Measurements from ENCODE around the gene KIAA0753.
"Not testable (repeated sequence)": the region's sequence is repeated elsewhere in the genome, so short reads cannot be mapped to it uniquely, and the experiment has no call there.

The KIAA0753 gene

DNA sequence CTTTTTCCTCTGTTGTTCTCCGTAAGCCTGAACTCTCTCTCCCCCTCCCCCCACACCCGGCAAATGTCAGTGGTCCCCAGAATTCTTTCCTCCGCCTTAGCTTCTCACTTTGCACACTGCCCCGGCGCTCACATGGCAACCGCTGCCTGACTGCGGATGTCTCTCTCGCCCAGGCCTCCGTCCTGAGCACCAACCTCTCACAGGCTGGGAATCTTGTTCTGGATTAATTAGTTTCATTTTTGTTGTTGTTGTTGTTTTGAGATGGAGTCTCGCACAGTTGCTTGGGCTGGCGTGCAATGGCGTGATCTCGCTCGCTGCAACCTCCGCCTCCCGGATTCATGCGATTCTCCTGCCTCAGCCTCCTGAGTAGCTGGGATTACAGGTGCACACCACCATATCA, 27.7 kb upstream of the KIAA0753 start:
- DNase-seq = no peak

DNA sequence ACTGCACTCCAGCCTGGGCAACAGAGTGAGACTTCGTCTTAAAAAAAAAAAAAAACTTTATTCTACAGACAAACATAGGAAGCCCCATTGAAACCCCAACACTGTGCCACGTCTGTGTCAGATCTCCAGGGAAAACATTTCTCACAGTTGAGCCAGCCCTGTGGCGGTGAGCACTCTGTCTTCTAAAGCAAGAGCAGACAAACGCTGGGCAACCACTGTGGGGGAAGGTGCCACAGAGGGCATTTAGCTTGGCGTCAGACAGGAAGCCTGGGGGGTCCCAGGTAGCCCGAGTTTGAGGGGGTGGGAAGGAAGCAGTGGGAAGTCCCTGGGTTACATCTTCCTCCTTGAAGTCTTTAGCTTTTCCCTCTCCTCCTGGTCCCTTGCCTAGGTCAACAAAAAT, 27.0 kb upstream of the KIAA0753 start:
- DNase-seq = no peak

DNA sequence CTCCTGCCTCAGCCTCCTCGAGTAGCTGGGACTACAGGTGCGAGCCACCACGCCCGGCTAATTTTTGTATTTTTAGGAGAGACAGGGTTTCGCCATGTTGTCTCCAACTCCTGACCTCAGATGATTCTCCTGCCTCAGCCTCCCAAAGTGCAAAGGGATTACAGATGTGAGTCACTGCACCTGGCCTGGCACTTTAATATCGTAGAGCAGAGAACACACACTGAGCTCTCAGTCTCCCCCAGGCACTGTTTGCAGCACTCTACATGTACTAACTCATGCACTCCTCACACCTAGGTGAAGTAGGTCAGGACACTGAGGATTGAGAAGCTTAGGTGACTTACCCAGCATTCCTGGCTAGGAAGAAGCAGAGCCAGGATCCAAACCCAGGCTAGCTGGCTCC, 26.0 kb upstream of the KIAA0753 start:
- DNase-seq = no peak

DNA sequence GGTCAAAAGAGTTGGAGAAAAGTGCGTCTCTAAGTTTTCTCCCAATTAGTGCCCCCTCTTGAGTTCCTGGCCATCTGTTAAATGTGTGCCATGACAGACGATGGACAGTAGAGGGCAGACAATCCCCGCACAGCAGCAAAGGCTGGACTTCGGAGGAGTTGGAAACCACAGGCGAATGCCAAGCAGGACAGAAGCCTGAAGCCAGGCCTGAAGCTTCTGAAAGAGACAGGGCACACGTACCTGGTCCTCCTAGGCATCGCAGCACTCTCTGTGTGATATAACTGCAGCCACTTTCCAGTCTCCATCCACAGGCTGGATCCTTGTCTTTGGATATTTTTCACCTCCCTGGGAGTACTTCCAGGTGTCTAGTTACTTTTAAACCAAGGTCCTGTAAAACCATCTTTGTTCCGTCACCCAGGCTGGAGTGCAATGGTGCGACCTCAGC, 25.6 kb upstream of the KIAA0753 start:
- DNase-seq = peak; percentile 73

DNA sequence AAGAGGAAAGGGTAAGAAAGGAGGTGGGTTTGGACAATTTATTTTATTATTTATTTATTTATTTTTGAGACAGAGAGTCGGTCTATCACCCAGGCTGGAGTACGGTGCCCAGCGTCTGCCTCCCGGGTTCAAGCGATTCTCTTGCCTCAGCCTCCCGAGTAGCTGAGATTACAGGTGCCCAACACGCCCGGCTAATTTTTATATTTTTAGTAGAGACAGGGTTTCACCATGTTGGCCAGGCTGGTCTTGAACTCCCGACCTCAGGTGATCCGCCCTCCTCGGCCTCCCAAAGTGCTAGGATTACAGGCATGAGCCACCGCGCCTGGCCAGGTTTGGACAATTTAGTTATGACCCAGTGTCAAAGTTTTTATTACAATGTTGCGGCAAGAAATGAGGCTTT, 22.7 kb upstream of the KIAA0753 start:
- not testable (repeated sequence) for DNase-seq

DNA sequence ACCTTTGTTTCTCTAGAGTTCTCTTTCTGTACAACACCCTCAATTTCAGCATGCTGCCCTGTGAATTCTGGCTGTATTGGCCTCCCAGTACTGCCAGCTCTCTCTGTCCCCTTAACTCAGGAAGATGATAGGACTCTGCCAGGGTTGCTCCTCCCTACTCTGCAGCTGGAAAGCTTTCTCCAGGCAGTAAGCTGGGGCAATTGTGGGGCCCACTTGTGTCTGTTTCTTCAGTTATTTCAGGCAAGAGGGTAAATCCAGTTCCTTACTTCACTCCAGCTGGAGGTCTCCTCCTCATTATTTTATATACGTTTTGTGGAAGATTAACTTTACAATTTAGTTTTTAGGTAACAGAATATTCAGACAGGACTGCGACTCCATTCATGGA, 20.9 kb upstream of the KIAA0753 start:
- peak; percentile 42 for DNase-seq

DNA sequence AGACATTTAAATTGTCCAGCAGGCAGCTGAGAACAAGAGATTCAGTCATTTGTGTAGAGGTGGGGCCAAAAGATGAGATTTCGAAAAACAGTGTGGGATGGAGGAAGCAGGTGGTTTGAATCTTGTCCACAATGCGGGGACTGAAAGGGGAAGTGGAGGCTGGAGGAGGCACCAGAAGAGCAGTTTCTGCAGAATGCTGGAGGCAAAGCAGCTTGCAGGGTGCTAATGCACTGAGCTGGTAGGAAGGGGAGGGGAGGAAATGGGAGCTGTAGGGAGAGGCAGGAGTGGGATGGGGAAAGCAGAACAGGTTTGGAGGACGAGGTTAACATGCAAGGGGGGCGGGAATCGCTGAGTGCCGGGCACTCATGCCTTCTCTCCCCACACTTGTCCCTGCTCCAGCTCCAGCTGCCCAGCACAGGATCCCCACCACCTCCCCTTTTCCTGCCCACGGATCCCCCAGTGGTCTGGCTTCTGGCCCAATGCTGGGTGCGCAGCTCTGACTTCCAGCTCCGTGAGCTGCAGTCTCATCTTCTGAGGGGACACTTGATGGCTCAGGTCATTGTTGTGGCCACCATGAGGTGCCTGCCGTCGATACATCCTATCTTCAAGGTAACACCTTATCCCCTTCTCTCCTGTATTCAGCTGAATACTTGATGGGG, 20.4 kb upstream of the KIAA0753 start:
- no peak for DNase-seq

DNA sequence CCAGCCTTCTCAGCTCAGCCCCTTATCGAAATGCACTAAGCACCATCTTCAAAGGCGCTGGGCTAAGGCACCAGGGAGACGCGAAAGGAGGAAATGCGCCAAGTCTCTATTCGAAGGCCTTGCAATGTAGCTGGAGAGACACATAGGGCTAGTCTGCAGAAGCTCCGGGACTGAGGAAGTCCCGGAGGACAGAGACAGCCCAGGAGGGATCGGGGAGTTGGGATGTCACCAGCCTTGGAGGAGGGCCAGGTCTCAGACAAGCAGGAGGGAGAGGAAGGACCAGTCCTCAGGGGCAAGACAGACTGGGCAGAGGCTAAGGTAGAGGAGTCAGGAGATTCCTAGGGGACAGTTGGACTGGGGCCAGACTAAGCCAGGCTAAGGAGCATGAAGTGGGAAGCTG, 19.6 kb upstream of the KIAA0753 start:
- DNase-seq = peak; percentile 52

DNA sequence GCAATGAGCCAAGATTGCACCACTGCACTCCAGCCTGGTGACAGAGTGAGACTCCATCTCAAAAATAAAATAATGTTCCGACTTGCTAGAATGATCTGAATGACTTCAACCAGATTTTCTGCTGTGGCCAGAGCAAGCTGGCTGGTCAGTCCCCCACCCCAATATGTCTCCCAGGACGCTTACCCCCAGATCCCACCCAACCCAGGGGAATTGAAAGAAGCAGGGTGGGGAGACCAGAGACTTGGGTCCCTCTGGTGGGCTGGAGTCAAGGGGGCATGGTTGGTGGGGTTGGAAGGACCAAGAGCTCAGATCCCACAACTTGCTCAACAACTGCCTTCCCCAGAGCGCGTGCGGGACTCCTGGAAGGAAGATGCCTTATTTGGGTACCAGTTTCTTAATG, 17.9 kb upstream of the KIAA0753 start:
- DNase-seq = not testable (repeated sequence)

DNA sequence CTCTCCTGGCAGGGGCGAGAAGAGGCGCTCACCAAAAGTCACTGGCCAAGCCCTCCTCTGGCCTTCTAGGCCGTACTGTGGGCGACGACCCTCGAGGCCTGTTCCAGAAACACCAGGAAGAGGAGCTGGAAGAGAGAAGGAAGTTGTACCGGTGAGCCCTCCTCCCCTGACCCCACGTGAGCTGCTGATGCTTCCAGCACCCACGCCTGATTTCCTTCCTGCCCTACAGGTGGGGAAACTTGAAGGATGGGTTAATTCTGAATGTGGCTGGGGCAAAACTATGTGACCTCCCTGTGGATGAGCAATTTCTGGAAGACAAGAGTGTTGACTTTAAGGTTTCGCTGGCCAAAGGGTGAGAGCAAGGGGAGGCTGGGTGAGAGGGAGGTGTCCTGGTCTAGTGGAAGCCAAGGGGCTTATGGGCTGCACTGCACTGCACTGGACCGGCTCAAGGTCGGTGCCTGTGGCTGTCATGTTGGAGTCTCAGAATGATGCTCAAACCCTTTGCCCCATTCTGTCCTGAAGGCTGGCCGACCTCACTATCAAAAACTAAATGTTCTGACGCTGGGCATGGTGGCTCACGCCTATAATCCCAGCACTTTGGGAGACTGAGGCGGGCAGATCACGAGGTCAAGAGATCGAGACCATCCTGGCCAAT, 17.2 kb upstream of the KIAA0753 start:
- DNase-seq = no peak

DNA sequence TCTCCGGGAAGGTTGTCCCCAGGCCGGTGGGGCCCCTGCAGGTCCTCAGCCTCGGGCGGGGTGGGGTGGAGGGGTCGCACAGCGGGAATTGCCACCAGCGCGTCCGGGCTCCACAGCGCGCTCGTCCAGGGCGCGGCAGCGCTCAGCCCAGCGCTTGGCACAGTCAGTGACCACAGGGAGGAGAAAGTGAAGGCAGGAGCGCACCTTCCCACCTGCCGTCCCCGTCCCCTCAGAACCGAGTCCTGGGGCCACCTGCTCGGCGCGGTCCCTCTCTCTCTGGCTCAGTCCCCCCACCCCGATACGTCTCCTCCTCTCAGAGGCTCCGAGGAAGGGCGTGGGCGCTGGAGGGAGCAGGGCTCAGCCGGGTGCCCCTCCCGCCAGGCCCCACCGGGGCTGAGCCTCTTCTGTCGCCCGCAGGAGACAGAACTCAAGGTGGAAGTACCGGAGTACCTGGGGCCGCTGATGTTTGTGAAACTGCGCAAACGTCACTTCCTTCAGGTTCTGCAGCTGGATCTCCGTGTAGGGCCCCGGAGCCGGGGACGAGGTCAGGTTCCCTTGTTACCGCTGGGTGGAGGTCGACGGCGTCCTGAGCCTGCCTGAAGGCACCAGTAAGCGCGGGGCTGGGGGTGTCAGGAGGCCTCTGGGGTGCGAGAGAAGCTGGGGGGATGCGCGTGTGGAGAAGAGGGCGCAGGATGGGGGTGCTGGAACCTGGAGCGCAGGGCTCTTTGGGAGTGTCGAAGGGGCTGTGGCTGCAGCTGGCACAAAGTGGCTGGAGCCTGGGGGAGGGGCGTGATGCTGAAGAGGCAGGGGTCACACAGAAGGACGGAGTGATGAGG, 16.5 kb upstream of the KIAA0753 start:
- peak; percentile 81 for DNase-seq

DNA sequence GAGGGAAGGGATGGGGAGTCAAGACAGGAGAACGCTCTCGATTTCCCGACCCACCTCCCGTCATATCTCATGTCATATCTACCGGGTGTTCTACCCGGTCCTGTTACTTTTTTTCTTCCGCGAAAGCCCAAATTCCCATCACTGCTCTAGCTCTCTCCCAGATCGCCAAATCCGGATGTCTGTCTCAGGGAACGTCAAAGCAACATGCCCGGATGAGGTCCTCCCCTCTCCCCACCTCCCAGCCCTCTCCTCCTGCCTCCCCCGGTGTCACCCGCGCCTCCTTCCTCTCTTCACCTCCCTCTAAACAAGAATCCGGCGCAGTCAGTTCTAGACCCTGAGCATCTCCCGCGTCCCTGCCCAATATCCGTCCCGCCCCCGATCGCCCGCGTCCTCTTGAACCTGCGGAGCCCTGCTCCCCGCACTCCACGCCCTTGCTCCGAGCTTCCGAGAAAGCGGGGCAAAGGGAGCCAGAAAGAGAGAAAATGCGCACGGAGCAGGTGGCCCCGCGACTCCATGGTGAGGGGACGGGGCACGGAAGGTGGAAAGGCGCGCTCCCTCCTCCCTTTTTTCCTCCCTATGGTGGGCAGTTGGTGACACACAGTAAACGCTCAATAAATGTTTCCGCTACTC, 15.3 kb upstream of the KIAA0753 start:
- DNase-seq = not testable (repeated sequence)

DNA sequence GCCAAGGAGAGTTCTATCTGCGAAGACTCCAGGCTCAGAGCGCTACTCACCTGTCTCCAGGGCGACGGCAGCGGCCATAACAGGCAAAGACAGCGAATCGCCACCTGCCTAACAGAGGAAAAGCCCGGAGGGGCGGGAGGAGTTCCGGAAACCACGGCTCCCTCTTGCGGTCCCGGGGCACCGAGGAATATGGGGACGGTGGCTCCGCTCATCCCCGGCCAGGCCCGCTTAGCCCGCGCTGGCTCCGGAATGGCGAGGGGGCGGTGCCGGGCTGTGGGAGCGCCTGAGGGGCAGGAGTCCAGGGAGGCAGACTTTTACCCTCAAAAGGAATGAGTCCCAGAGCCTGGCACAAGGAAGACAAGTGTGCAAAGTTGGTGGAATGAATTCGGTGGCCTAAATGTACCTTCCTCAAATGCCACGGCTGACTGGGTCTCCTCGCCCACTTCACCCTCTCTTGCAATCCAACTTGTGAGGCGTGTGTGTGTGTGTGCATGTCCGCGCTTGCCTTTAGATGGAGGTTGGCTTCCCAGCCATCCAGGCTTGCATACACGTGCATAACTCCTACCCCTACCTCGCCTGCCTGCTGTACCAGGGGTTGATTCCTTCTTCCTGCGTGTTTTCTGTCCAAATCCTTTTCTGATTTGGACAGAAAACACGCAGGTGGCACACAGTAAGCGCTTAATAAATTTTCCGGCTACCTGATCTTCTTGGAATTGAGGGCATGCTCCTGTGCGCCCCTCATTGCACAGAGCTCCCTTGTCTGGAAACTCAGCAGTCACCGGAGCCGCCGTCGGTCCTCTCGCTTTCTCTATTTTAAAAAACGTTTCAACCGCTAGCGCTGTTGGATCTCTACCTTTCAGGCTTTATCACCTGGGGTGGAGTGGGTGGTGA, 14.6 kb upstream of the KIAA0753 start:
- DNase-seq = no peak

DNA sequence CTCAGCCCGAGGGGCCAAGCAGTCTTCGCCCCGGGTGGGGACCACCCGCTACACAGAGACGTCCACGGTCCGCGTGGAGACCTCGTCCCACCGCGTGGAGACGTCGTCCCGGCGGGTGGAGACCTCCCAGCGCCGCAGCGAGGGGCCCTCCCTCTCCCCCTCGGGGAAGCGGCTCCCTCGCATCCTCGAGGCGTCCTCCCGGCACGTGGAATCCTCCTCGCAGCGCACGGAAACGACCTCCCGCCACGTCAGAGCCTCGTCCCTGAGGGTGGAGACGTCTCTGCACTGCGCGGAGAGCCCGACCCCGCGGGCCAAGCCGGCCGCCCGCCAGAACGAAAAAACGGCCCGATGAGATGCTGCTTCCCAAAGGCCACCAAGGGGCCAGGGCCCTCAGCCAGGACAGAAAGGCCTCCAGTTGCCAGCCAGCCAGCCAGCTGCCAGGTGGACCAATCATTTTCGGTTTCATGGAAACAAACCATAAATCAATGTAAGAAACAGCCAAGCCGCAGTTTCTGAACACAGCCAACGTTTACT, 11.5 kb upstream of the KIAA0753 start:
- DNase-seq = no peak

DNA sequence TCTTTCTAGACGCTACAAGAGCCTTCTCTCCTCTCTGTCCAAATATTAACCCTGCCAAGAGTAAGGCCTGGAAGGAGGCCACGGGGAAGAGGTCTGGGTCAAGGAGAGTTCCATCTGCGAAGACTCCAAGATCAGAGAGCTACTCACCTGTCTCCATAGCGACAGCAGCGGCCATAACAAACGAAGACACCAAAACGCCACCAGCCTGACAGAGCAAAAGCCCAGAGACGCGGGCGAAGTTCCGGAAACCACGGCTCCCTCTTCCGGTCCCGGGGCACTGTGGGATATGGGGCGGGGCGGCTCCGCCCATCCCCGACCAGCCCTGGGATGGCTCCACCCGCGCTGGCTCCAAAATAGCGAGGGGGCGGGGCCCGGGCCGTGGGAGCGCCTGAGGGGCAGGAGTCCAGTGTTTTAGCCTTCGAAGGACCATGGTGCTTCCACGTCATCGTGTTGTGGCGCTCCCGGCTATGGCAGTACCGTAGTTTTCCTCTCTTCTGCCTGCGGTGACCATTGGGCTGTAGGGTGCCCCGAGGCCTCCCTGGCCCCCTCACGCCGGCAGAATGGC, 10.9 kb upstream of the KIAA0753 start, which contains the start of the genes C17orf100 and MED31:
Gene C17orf100 (plus strand): TSS at position 409 of the 565 bp plus-strand sequence. CDS start 152 bp downstream, at position 561.
Gene MED31 (minus strand): TSS at position 252 of the 565 bp plus-strand sequence. CDS start 77 bp downstream, at position 175.
- peak; percentile 97 for DNase-seq

DNA sequence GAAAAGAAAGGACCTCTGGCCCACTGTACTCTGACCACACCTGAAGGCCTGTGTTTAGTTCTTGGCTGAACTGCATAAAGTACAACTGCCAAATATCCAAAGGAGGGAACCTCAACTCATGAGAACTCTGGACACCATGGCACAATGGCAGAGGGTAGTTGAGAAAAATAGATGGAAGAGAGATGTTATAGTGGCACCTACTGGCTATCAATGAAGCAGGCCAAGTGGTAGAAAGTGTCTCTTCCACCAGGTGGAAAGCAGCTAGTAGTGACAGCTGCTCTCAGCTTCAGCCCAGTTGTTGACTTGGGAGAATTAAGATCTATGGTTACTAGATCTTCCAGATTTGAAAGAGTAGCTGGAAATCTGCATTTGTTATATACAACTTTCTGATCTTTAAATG, 7.7 kb upstream of the KIAA0753 start:
- DNase-seq = no peak

DNA sequence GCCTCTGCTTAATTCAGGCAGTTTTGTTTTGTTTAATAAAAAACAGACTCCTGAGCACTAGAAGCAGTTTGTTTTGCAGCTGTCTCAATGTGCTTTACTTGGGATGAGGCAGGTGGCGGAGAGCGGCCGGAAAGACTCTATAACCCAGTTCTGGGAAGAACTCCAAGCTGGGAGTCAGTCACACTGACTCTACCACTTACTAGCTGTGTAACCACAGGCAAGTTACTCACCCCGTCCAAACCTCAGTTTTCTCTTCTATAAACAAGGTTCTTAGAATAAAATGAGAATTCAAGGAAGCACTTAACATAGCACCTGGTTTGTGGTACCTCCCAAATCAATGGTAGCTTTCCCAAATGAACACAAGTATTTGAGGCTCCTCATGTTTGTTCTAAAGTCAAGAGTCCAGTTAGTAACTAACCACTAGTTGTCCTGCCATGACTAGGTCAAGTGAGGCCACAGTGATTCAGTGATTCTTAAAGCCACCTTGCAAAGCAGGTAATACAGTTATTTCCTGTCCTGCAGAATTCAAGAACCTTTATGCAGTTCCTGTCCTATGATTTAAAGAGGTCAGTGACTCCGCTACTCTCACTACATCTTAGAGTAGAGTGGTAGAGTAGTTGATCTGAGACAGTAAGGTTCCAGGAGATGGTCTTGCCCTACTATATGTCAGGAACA, 3.1 kb upstream of the KIAA0753 start:
- DNase-seq = no peak

DNA sequence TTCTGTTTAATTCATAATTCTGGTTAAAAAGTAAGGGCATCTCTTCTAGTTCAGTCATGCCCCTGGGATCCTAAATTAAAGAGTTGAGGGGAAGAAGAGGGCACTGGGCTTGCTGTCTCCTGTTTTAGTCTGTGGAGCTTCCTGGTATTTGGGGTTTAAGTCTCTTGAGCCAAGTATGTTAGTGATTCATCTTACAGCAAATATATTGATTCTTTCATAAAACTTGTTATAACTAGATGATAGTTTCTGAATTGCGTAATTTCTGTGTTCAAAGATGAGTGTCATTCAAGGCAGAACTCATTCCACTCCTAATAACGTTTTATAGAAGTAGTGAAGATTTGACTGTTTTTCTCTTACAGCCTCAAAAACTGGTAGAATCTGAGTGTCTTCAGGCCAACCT, 2.1 kb upstream of the KIAA0753 start:
- no peak for DNase-seq

DNA sequence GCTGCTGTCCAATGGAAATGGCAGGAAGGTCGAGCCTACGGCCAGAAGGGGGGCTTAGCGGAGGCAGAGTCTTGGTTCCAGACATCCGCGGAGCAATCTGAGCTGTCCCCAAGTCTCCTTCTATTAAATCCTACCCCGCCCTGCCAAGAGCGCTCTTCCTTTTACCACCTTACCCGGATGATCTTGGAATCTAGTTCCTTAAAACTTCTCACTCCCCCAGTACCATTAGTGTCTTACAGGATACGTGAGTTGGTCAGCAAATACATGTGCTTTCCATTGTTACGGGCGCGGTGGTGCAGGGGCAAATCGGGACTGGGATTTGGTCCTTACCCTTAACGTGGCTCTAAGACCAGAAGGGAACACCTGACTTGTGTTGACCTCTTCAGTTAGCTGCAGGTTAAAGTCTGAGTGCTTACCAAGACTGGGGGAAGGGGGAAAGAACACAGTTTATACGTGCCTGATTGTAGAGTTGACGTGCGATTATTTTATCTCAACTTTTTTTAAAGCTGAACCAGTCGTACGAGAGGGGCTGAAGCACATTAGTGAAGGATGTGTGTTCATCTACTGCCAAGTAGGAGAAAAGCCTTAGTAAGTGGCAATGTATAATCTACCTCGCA, 844 bp upstream of the KIAA0753 start:
- DNase-seq = peak; percentile 66

Measured in activated CD8-positive, alpha-beta memory T cell treated with anti-CD3 and anti-CD28 coated beads for 24 hours (primary cell).